Activated T-helper 1 cell treated with anti-CD3 and anti-CD28 coated beads, Interleukin-2, amount 50 U/mL, for 16 hours (primary cell): Measurements from ENCODE around the gene BSN.
A peak's percentile ranks its signal among the peaks of the same experiment; 100 is the strongest.

Source experiments
- DNase-seq, 2 donors: peaks; one replicate each; pipeline ENCODE4 v3.0.0-alpha.2; 2020; ENCODE audit warnings: low read depth in 1 of 2, low spot score in 1 of 2

The BSN gene

GRCh38 chr3:49714728-49715550, 160.7 kb downstream of the BSN start:
- no peak for DNase-seq

- DNase-seq: no peak
These were observed 161.4 kb downstream of the BSN start for GRCh38 chr3:49715611-49716121.

GRCh38 chr3:49716169-49716568, 161.9 kb downstream of the BSN start:
- no peak for DNase-seq

- DNase-seq: no peak
These were observed 162.5 kb downstream of the BSN start for GRCh38 chr3:49716691-49717210.

- DNase-seq: no peak
These were observed 163.1 kb downstream of the BSN start for GRCh38 chr3:49717211-49717958.

GRCh38 chr3:49717959-49718857, 163.9 kb downstream of the BSN start:
- DNase-seq: no peak

- DNase-seq: no peak
These were observed 164.6 kb downstream of the BSN start for GRCh38 chr3:49718858-49719213.

- DNase-seq: peak; percentile 80 to 82
These were observed 165.1 kb downstream of the BSN start, which contains the start of gene AMIGO3 for GRCh38 chr3:49719214-49719884. Gene AMIGO3, minus strand, starts transcription at chr3:49719684. Its CDS starts 219 bp downstream, at chr3:49719465.
